Measurements from ENCODE around the gene MYO9B. TPM values are rescaled to one million over a fixed set of nuclear protein-coding genes. Genes with fewer than 3 reads are reported as not detected.
A peak's percentile ranks its signal among the peaks of the same experiment; 100 is the strongest.

Gene MYO9B
- total RNA-seq, 2 donors from 2014 or later, result 79.4 to 96.8 TPM

DNA sequence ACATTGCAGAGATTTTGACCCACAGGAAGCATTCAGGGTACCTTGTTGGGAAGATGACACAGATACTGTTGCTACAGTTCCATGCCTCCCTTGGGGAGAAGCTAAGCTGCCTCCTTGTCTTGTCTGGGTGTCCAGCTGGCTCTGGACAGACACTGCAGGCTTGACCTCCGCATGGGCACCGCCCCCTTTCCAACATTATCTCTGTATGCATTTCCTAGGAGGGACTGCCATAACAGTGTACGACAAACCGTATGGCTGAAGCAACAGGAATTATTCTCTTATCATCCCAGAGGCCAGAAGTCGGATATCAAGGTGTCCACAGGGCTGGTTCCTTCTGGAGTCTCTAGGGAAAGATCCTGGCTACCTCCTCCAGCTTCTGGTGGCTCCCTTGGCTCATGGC is 72.6 kb downstream of the MYO9B start:
- no peaks in the 10 kb centered on the region for H3K9me3 ChIP-seq (ENCODE audit: control insufficient read depth, low read length)
- H3K27me3 ChIP-seq (ENCODE audit: control insufficient read depth, insufficient read depth, low read length, poor library complexity, severe bottlenecking), result no peaks in the 10 kb centered on the region
- Mint-ChIP-seq H3K4me3 (no peak overlapping the region), H3K36me3 (ENCODE audit: low read depth) (peaks cover 26% of the 10 kb centered on the region), H3K9me3 (no peaks in the 10 kb centered on the region), H3K4me1 (no peaks in the 10 kb centered on the region), H3K27ac (no peak overlapping the region), H3K27me3 (ENCODE audit: insufficient read depth) (no peaks in the 10 kb centered on the region)
- no peaks in the 10 kb centered on the region for H3K4me1 ChIP-seq (ENCODE audit: control insufficient read depth, insufficient read depth, low read length)
- DNase-seq, result no peak
- 97 to 99% methylated on average over 5 of the region's 5 CpGs for WGBS, 2 experiments (ENCODE audit: insufficient coverage in 1 of 2, insufficient read length in 1 of 2)
- TF ChIP-seq CTCF (conservative IDR thresholded peaks at IDR 0.05), result no peak
- H3K36me3 ChIP-seq (ENCODE audit: control insufficient read depth, insufficient read depth, low read length), result peaks cover 44% of the 10 kb centered on the region
- no peak overlapping the region for H3K4me3 ChIP-seq (ENCODE audit: low read length)
- H3K27ac ChIP-seq (ENCODE audit: low read depth, low read length), result no peak overlapping the region
- no peak overlapping the region for H3K9ac ChIP-seq (ENCODE audit: extremely low read depth, low read length, poor library complexity, severe bottlenecking)

- Histone ChIP-seq H3K4me1 (ENCODE audit: control insufficient read depth, insufficient read depth, low read length) (no peaks in the 10 kb centered on the region), H3K36me3 (ENCODE audit: control insufficient read depth, insufficient read depth, low read length) (peaks cover 52% of the 10 kb centered on the region), H3K9ac (ENCODE audit: extremely low read depth, low read length, poor library complexity, severe bottlenecking) (no peak overlapping the region), H3K9me3 (ENCODE audit: control insufficient read depth, low read length) (no peaks in the 10 kb centered on the region), H3K27ac (ENCODE audit: low read depth, low read length) (no peak overlapping the region), H3K4me3 (ENCODE audit: low read length) (no peak overlapping the region), H3K27me3 (ENCODE audit: control insufficient read depth, insufficient read depth, low read length, poor library complexity, severe bottlenecking) (no peaks in the 10 kb centered on the region)
- Mint-ChIP-seq H3K4me3 (no peak overlapping the region), H3K4me1 (no peaks in the 10 kb centered on the region), H3K27ac (no peak overlapping the region), H3K27me3 (ENCODE audit: insufficient read depth) (no peaks in the 10 kb centered on the region), H3K9me3 (no peaks in the 10 kb centered on the region), H3K36me3 (ENCODE audit: low read depth) (peaks cover 35% of the 10 kb centered on the region)
- DNase-seq, result no peak
- WGBS, 2 experiments (ENCODE audit: insufficient coverage in 1 of 2, insufficient read length in 1 of 2), result 92 to 94% methylated on average over 7 to 13 of the region's 13 CpGs
- no peak for TF ChIP-seq CTCF (conservative IDR thresholded peaks at IDR 0.05)
Observed at GRCh38 chr19:17149393-17150135, 74.0 kb downstream of the MYO9B start.

DNA sequence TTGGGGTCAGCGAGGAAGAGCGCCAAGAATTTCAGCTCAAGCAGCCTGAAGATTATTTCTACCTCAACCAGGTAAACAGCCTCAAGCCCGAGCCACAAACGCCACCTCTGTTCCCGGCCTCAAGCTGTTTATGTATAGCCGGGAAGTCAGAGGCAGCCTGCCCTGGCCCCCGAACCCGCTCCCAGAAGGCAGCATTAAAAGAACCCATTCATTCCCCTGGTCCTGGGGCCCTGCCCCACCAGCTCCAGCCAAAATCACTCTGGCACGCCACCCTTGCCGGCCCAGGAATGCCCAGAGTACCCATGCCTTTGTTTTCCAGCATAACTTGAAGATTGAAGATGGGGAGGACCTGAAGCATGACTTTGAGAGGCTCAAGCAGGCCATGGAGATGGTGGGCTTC is 78.4 kb downstream of the MYO9B start:
- H3K9me3 Mint-ChIP-seq, result no peaks in the 10 kb centered on the region
- DNase-seq, result no peak
- H3K9me3 ChIP-seq (ENCODE audit: control insufficient read depth, low read length), result no peaks in the 10 kb centered on the region
- no peak for TF ChIP-seq CTCF (conservative IDR thresholded peaks at IDR 0.05)
- H3K4me3 Mint-ChIP-seq, result no peak overlapping the region
- no peaks in the 10 kb centered on the region for H3K4me1 ChIP-seq (ENCODE audit: control insufficient read depth, insufficient read depth, low read length)
- H3K4me3 ChIP-seq (ENCODE audit: low read length), result no peak overlapping the region
- H3K27me3 Mint-ChIP-seq (ENCODE audit: insufficient read depth), result no peaks in the 10 kb centered on the region
- H3K9ac ChIP-seq (ENCODE audit: extremely low read depth, low read length, poor library complexity, severe bottlenecking), result no peak overlapping the region
- H3K36me3 ChIP-seq (ENCODE audit: control insufficient read depth, insufficient read depth, low read length), result peaks cover 54% of the 10 kb centered on the region
- peaks cover 56% of the 10 kb centered on the region for H3K36me3 Mint-ChIP-seq (ENCODE audit: low read depth)
- H3K27ac ChIP-seq (ENCODE audit: low read depth, low read length), result no peak overlapping the region
- no peaks in the 10 kb centered on the region for H3K4me1 Mint-ChIP-seq
- H3K27me3 ChIP-seq (ENCODE audit: control insufficient read depth, insufficient read depth, low read length, poor library complexity, severe bottlenecking), result no peaks in the 10 kb centered on the region
- peak overlapping the region; percentile 12 for H3K27ac Mint-ChIP-seq
- 95 to 100% methylated on average over 2 to 10 of the region's 10 CpGs for WGBS, 2 experiments (ENCODE audit: insufficient coverage in 1 of 2, insufficient read length in 1 of 2)
